DMS114 treated with DMSO at 0.1 percent for 48 hours (cell line): ENCODE data around the gene CPNE4.
"Not testable (repeated sequence)": the region's sequence is repeated elsewhere in the genome, so short reads cannot be mapped to it uniquely, and the experiment has no call there.

Experiments used
- DNase-seq: peaks from one replicate; lab custom pipeline; 2025; ENCODE audit not compliant: unreplicated experiment; lab: John Stamatoyannopoulos, UW

The CPNE4 gene

GRCh38 chr3:132017137-132017536, 17.7 kb downstream of the CPNE4 start:
- DNase-seq: no peak

GRCh38 chr3:132016061-132017041, 18.5 kb downstream of the CPNE4 start:
- no peak for DNase-seq

DNA sequence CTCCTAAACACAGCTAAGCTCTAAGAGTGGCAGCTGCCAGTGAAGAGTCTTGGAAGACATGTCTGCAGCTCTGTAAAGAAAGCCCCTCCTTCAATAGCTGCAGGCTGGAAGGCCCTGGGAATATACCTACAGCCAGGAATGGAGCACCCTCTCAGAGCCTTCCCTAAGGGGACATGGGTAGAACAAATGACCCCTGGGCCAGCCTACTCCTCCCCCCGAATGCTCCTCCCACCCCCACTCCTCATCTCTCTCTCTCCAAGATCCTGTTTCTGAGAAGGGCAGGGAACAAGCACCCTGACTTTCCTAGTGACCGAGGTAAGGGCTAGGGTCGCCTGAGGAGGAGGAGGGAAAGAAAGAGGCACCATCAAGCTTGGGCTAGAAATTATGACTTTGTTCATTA, 20.7 kb downstream of the CPNE4 start:
- no peak for DNase-seq

- DNase-seq: no peak
Observed at GRCh38 chr3:132009241-132009640, 25.6 kb downstream of the CPNE4 start.

DNA sequence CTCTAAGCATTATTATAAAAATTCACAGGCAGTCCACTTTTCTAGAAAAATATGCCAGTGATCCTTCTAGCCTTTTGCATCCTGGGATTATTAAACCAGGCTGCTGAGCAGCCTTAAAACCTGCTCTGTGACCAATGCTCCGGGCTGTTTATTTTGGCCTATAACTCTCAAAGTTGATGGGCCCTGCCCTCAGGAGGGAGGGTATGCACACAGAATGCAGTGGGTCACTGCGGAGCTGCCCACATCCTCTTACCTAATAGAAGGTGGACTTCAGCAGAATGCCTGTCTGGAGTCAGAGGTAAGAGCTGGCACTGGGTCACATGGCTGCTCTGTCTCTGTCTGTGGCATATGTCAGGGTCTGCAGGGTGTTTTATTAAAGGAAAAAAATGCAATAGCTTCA, 26.0 kb downstream of the CPNE4 start:
- DNase-seq: no peak

DNA sequence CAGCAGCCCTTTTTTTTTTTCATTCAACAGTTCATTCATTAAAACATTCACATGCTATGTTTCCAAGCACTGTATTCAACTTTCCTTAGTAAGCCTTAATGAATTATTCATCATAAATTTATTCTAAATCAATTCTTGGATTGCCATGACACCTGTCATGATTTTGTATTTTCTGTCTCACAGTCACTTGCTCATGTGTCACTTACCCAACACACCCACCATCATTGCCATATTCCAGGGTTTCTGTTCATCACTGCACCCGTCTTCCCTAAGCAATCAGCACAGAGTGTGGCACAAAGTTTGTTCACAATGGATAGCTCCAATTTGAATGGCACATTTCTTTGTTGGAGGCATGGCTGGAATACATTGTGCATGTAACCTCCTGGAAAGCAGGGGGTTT, 27.2 kb downstream of the CPNE4 start:
- DNase-seq: no peak

DNA sequence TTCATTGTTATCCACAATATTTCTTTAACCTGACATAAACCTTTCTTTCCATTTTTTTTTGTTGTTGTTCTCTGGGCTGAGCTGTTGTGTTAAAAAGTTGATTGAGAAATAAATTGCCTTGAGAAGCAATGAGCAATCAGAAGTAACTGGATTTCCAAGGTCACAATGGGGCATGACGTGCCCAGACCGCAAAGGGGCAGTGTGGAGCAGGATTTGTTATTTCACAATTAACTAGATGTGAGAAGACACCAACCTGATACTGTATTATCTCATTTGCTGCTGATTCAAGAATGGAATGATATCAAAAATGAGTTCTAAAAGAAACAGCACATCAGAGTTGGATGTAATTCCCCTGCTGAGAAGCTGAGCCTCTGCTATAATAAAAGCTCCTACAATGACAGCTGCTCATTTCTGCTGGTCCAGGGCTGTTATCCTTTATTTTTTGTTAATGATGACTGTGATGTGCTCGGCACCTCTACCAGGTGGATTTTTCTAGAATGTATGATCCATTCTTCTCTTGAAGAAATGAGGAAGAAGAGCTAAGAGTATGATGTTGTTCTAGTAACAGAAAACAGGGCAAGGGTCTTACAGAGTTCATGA, 28.1 kb downstream of the CPNE4 start:
- no peak for DNase-seq

- DNase-seq: no peak
Observed at GRCh38 chr3:132004571-132004970, 30.2 kb downstream of the CPNE4 start.

- no peak for DNase-seq
Observed at GRCh38 chr3:132003685-132004084, 31.1 kb downstream of the CPNE4 start.

DNA sequence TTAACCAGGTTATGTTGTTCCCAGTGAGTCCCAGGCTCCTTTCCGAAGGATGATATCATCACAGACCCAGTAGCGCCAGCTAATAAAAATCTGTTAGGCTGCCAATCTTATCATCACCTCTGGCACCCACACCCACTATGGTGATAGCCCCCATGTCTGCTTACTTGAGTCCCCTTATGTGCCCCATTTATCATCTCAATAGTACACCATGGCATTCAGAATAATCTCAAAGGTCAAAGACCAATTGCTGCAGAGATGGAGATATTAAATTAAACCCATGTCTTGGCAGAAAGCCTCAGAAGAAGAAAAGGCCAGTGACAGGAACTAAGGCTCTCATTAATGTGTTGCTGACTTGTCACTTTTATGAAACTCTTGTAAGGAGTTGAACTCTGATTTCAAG, 32.8 kb downstream of the CPNE4 start:
- DNase-seq: no peak

DNA sequence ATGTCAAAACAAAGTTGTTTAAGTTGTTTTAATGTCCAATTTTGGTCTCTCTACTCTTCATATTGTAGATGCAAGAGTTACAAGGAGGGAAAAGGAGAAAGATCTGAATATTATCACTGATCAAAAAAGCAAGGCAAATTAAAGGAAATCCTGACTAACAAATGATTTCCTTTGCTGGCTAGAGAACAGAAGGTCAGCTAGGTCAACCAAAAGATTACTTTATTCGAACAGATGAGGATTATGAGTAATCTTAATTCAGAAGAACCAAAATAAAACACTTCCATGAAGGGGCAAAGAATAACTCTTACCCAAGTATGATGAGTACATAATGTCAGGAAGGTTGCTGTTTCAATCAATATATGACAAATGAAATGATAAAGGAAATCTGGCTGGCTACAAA, 33.8 kb downstream of the CPNE4 start:
- no peak for DNase-seq

DNA sequence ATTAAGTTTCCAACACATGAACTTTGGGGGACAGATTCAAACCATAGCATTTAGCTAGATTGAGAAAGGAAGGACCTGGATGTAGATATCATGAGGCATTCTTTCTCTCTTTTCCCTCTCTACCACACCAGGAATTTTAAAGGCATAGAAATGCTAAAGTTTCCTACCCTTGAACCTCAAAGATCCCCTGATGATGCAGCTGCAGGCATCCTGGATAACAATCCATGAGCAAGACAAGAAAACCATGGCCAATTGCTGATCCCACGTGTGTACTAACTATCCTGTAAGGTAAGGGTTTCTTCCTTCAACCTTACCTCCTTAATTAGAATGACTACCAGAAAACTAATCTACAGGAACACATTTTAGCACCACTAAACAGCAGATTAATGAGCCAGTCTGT, 36.8 kb downstream of the CPNE4 start:
- DNase-seq: no peak

- DNase-seq: no peak
Observed at GRCh38 chr3:131995891-131996290, 38.9 kb downstream of the CPNE4 start.

GRCh38 chr3:131989318-131989717, 45.5 kb downstream of the CPNE4 start:
- DNase-seq: no peak

DNA sequence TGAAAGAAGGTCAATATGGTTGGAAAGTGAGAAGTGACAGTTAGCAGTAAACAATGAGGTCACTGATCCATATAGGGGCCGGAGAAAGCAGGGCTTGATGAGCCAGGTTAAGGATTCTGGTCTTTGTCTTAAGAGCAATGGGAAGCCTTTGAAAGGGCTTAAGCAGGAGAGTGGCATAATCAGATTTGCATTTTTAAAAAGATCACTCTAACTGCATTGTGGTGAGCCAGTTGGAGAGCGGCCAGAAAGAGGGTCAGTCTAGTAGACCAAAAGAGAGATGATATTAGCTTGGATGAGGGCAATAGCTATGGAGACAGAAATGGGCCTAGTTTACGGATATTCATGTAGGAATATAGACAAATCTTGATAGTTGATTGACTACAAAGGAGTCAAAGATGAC, 46.6 kb downstream of the CPNE4 start:
- no peak for DNase-seq

DNA sequence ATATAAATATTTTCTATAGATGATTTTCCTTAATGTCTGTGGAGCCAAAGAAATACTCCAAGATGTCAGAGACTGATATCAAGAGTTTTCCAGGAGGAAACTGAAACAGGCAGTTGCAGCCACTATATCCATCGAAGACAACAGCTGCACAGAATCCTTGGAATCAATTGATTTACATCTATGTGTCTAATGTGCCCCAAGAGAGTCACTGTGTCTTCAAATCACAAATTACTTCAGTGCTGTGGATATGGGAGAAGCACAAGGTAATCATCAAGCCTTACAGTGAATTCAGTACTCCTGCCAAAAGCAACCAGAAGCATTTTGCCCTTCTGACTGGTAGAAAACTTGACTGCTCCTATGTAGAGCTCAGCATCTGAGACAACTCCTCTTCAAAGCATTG, 51.1 kb downstream of the CPNE4 start:
- no peak for DNase-seq

GRCh38 chr3:131981323-131981722, 53.5 kb downstream of the CPNE4 start:
- DNase-seq: no peak

DNA sequence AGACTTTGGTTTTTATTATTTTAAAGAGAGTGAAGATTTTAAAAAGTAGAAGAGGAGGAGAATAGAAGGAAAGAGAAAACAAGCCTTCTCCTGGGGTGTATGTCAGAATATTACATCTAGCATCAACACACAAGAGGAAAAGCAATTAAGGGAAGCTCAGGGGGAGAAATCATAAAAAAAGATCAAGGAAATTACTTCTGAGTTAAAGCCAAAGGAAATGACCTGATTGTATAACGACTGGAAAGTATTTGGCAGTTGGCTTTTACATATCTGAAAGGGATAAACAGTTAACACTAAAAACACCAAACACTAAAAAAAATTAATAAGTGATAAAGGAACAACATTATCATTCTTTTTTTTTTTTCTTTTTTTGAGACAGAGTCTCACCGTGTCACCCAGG, 58.4 kb downstream of the CPNE4 start:
- DNase-seq: no peak

- DNase-seq: no peak
Observed at GRCh38 chr3:131975047-131975446, 59.8 kb downstream of the CPNE4 start.

DNA sequence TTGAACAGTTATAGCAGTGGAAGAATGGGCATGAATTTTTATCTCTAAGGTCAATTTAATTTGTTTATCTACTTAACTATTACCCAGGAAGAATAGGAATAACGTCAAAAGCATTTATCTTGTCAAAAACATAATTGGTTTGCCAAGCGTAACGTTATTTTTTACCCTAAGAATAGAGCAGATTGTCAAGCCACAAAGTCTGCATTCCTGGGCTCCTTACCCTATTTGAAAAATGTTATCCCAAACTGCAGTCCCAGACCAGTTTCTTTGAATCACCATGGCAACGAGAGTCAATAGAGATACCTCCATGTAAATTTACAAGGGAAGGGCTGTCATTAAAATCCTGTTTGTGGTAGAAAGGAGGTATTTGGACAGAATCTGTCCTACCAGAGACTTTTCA, 61.1 kb downstream of the CPNE4 start:
- DNase-seq: no peak

DNA sequence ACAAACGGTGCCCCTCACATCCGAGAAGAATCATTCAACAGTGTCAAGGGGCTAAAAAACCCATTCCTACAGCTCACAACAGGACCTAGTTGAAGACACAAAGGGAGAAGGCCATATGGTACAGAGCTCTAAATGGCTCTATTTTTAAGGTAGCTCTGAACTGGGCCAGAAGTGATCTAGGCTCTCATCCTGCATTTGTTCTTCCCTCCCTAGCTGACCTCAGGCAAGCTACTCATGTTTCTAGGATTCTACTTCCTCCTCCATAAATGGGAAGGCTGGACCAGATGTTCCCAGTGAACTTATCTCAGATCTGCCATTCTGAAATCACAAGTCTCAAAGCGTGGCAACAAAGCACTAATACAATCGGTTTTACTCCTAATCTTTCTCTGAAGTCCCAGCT, 62.3 kb downstream of the CPNE4 start:
- DNase-seq: no peak

- DNase-seq: no peak
Observed at GRCh38 chr3:131972091-131972490, 62.7 kb downstream of the CPNE4 start.

DNA sequence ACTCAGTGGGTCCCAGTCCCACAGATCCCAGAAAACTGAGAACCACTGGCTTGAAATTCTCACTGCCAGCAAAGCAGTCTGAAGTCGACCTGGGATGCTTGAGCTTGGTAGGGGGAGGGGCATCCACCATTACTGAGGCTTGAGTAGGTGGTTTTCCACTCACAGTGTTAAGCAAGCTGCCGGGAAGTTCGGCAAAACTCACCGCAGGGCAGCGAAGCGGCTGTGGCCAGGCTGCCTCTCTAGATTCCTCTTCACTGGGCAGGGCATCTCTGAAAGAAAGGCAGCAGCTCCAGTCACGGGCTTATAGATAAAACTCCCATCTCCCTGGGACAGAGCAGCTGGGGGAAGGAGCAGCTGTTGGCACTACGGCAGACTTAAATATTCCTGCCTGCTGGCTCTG, 71.4 kb downstream of the CPNE4 start:
- not testable (repeated sequence) for DNase-seq
